GM12873 (cell line): Measurements from ENCODE around the gene SH3BP5L.

Experiments
- TF ChIP-seq, protein P1 (sequence below): IDR thresholded peaks from 2 replicates; pipeline ENCODE4 v1.5.1; 2012; ENCODE audit warnings: low read depth, mild to moderate bottlenecking, moderate library complexity, low read length, control low read depth; ENCODE audit not compliant: insufficient read depth; ENCODE audit errors: missing control alignments

The SH3BP5L gene

DNA sequence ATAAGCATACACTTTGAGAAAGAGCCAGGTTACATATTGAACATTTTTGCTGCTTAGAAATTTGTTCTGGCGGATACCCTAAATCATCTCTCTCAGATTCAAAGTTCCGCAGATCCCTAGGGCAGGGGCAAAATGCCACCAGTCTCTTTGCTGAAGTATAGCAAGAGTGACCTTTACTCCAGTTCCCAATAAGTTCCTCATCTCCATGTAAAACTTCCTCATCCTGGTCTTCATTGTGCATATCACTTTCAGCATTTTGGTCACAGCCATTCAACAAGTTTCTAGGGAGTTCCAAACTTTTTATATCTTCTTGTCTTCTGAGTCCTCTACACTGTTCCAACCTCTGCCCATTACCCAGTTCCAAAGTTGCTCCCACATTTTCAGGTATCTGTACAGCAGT, 46.8 kb downstream of the SH3BP5L start:
- TF ChIP-seq, protein P1, sequence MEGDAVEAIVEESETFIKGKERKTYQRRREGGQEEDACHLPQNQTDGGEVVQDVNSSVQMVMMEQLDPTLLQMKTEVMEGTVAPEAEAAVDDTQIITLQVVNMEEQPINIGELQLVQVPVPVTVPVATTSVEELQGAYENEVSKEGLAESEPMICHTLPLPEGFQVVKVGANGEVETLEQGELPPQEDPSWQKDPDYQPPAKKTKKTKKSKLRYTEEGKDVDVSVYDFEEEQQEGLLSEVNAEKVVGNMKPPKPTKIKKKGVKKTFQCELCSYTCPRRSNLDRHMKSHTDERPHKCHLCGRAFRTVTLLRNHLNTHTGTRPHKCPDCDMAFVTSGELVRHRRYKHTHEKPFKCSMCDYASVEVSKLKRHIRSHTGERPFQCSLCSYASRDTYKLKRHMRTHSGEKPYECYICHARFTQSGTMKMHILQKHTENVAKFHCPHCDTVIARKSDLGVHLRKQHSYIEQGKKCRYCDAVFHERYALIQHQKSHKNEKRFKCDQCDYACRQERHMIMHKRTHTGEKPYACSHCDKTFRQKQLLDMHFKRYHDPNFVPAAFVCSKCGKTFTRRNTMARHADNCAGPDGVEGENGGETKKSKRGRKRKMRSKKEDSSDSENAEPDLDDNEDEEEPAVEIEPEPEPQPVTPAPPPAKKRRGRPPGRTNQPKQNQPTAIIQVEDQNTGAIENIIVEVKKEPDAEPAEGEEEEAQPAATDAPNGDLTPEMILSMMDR = no peak

DNA sequence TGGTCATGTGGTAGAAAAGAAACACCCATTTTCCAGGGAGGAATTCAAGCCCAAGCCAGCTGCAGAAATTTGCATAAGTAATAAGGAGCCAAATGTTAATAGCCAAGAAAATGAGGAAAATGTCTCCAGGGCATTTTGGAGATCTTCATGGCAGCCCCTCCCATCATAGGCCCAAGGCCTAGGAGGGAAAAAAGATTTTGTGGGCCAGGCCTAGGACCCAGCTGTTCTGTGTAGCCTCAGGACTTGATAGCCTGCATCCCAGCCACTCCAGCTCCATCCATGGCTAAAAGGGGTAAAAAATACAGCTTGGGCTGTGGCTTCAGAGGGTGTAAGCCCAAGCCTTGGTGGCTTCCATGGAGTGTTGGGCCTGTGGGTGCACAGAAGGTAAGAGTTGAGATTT, 48.7 kb downstream of the SH3BP5L start:
- TF ChIP-seq, protein P1 = no peak

DNA sequence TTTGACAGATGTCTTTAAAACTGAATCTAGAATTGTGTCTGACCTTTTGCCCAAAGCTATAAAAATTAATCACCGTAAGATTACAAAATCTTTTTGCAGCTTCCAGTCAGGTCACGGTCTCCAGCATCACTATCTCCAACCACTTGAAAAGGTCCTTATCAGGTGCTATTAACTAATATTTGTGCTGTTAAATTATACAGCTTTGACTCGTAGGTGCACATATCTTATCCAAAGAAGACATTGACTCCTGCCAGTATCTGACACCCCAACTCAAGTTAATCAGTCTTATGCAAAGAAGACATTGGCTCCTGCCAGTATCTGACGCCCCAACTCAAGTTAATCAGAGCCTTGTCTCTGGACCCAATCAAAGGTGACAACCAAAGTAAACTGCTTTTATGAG, 50.3 kb downstream of the SH3BP5L start:
- TF ChIP-seq, protein P1 = no peak
